Erythroblast (primary cell): Measurements from ENCODE around the gene NFKBIL1.

ENCODE experiments used
- GATA1 ChIP-seq: IDR thresholded peaks from 2 replicates; pipeline ENCODE4 v1.6.1; 2011; ENCODE audit warnings: low read depth, mild to moderate bottlenecking, control low read depth, low read length, moderate library complexity
- POLR2A ChIP-seq: IDR thresholded peaks from 2 replicates; pipeline ENCODE4 v1.6.1; 2011; ENCODE audit warnings: mild to moderate bottlenecking, low read length

DNA sequence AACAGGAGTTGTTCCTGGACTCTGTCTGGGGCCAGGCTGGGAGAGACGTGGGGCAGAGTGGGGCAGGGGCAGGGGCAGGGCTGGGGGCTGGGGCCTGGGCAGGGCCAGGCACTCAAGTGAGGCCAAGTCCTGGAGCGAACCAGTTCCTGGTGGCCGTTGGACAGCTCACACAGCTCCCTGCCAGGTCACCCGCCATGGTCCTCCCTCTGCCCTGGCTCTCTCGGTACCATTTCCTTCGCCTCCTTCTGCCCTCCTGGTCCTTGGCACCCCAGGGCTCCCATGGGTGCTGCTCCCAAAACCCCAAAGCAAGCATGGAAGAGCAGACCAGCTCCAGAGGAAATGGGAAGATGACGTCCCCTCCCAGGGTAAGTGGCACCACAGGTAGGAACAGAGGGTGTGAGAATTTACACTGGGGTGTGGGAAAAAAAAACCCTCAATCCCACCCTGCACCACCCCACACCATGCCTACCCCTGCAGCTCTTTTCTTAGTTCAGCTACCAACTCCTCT is 18.5 kb upstream of the NFKBIL1 start, which contains the start of gene MCCD1:
- TF ChIP-seq POLR2A (no peak), GATA1 (no peak)
